HepG2 (cell line): ENCODE measurements around the gene CDNF. TPM values are rescaled to one million over a fixed set of nuclear protein-coding genes. Genes with fewer than 3 reads are reported as not detected.

Source experiments
- ATAC-seq: fragments of 200-7000 bp; cut with Tn5 transposase; 3 replicates; pipeline ENCODE4 v1.9.1; 2020; ENCODE audit warnings: mild to moderate bottlenecking, moderate library complexity
- BruUV-seq: library from RNA; stranded (reverse); fragments of 400-500 nt; replicated peaks from 2 replicates; lab custom pipeline; 2021; lab: Mats Ljungman, UMichigan
- CTCF ChIA-PET: fragments of 300-600 bp; formaldehyde crosslinking; extraction: SDS; loops from one replicate; lab custom pipeline; 2021; ENCODE audit warnings: low total read pairs, inconsistent platforms, low intra/inter-chr PET ratio; lab: Yijun Ruan, JAX
- POLR2A ChIA-PET: fragments of 350-600 bp; sonication (Branson Sonifier 250); formaldehyde crosslinking; loops from one replicate; lab custom pipeline; 2020; ENCODE audit warnings: antibody characterized with exemption, inconsistent platforms; lab: Yijun Ruan, JAX
- DNase-seq: peaks from one replicate; pipeline ENCODE4 v3.0.0-alpha.2; 2015; ENCODE audit warnings: low spot score
- FAIRE-seq: peaks from 3 replicates; lab custom pipeline; 2011; peaks lifted over from hg19 to GRCh38; lab: Jason Lieb, UNC
- H2AFZ ChIP-seq: one replicate; pipeline ENCODE4 v1.6.1; 2011; ENCODE audit warnings: low read length, inconsistent platforms
- H3K27ac ChIP-seq: fragments of 300-600 bp; 3 replicates; pipeline ENCODE4 v1.8.0; 2011; ENCODE audit warnings: mixed run types, mild to moderate bottlenecking, mixed read lengths, low read length, inconsistent platforms; ENCODE audit not compliant: insufficient read depth; ENCODE audit errors: extremely low read length
- H3K27me3 ChIP-seq, 2 experiments: fragments of 200-600 bp in 1 of 2; 2 replicates in 1 of 2; 3 replicates in 1 of 2; pipeline versions ENCODE4 v1.6.0 to v1.8.0; 2011; ENCODE audit warnings: low read length in 2 of 2, mild to moderate bottlenecking in 2 of 2, moderate library complexity in 2 of 2, inconsistent platforms in 1 of 2; ENCODE audit not compliant: insufficient read depth in 2 of 2, control insufficient read depth in 1 of 2
- H3K36me3 ChIP-seq, 2 experiments: fragments of 200-600 bp in 1 of 2; replicated peaks in 1 of 2; 2 replicates in 1 of 2; 3 replicates in 1 of 2; pipeline versions ENCODE4 v1.5.1 to v1.8.0; 2011; ENCODE audit warnings: low read length in 2 of 2, inconsistent platforms in 1 of 2; ENCODE audit not compliant: insufficient read depth in 2 of 2, control insufficient read depth in 1 of 2
- H3K4me1 ChIP-seq: 2 replicates; pipeline ENCODE4 v1.5.1; 2012; ENCODE audit warnings: low read length, inconsistent platforms; ENCODE audit not compliant: insufficient read depth
- H3K4me2 ChIP-seq: 2 replicates; pipeline ENCODE4 v1.6.0; 2011; ENCODE audit warnings: low read depth, low read length, inconsistent platforms
- H3K4me3 ChIP-seq, 3 experiments: fragments of 200-600 bp in 1 of 3; sonication (generic), shearing (Covaris generic) in 1 of 3; replicated peaks in 1 of 3; 2 replicates each; pipeline ENCODE4 v1.5.1; 2011 to 2016; ENCODE audit warnings: low read length in 3 of 3, inconsistent platforms in 2 of 3, low read depth in 2 of 3, mild to moderate bottlenecking in 2 of 3, control low read depth in 1 of 3, mixed read lengths in 1 of 3; ENCODE audit not compliant: insufficient read depth in 1 of 3
- H3K79me2 ChIP-seq: one replicate; pipeline ENCODE4 v1.6.1; 2011; ENCODE audit warnings: low read length, inconsistent platforms; ENCODE audit not compliant: insufficient read depth
- H3K9ac ChIP-seq: 2 replicates; pipeline ENCODE4 v1.6.0; 2011; ENCODE audit warnings: mild to moderate bottlenecking, low read depth, low read length, inconsistent platforms; ENCODE audit not compliant: insufficient read depth
- H3K9me3 ChIP-seq: 2 replicates; pipeline ENCODE4 v1.5.1; 2012; ENCODE audit warnings: mild to moderate bottlenecking, low read length
- H4K20me1 ChIP-seq: 2 replicates; pipeline ENCODE4 v1.6.0; 2011; ENCODE audit warnings: inconsistent platforms, mild to moderate bottlenecking, low read length, moderate library complexity; ENCODE audit not compliant: insufficient read depth
- ATF7 ChIP-seq, 2 experiments: fragments of 450-650 bp in 1 of 2; sonication (generic) in 1 of 2; formaldehyde crosslinking in 1 of 2; IDR thresholded peaks; 2 replicates each; pipeline versions ENCODE4 v1.4.0 to v1.6.1; 2016 to 2020; ENCODE audit warnings: antibody characterized with exemption in 1 of 2, mild to moderate bottlenecking in 1 of 2, missing genetic modification reagents in 1 of 2
- CEBPB ChIP-seq: IDR thresholded peaks from 2 replicates; pipeline ENCODE4 v1.6.1; 2011; ENCODE audit warnings: low read depth, low read length, improper control_type of control experiment, borderline replicate concordance
- GTF3A ChIP-seq: sonication (generic); formaldehyde crosslinking; conservative IDR thresholded peaks from 2 replicates; pipeline ENCODE4 v1.4.0; 2020; ENCODE audit warnings: mild to moderate bottlenecking, missing genetic modification reagents
- IRF2 ChIP-seq: IDR thresholded peaks from 2 replicates; pipeline ENCODE4 v1.6.1; 2018; ENCODE audit warnings: missing genetic modification reagents, missing compliant biosample characterization
- MNT ChIP-seq: fragments of 450-650 bp; IDR thresholded peaks from 2 replicates; pipeline ENCODE4 v1.6.1; 2016
- PCBP1 ChIP-seq: fragments of 200-400 bp; formaldehyde crosslinking; IDR thresholded peaks from 2 replicates; pipeline ENCODE4 v1.6.1; 2017; ENCODE audit warnings: mild to moderate bottlenecking, low read depth, low read length, borderline replicate concordance
- ZBTB40 ChIP-seq, 2 experiments: fragments of 450-650 bp in 1 of 2; sonication (generic) in 1 of 2; formaldehyde crosslinking in 1 of 2; IDR thresholded peaks; 2 replicates each; pipeline versions ENCODE4 v1.6.1 to v1.8.0; 2016 to 2022; ENCODE audit warnings: antibody characterized with exemption in 1 of 2, mild to moderate bottlenecking in 1 of 2, missing genetic modification reagents in 1 of 2
- ZMYM4 ChIP-seq: sonication (generic); formaldehyde crosslinking; IDR thresholded peaks from 2 replicates; pipeline ENCODE4 v1.8.1; 2023; ENCODE audit warnings: mild to moderate bottlenecking, missing genetic modification reagents
- ZNF30 ChIP-seq: sonication (generic); formaldehyde crosslinking; IDR thresholded peaks from 2 replicates; pipeline ENCODE4 v1.5.0; 2020; ENCODE audit warnings: mild to moderate bottlenecking, missing genetic modification reagents
- ZNF350 ChIP-seq: sonication (generic); formaldehyde crosslinking; IDR thresholded peaks from 2 replicates; pipeline ENCODE4 v1.4.0; 2020; ENCODE audit warnings: mild to moderate bottlenecking, low read depth, missing genetic modification reagents, borderline replicate concordance
- ZNF780A ChIP-seq: sonication (generic); formaldehyde crosslinking; IDR thresholded peaks from 2 replicates; pipeline ENCODE4 v1.8.0; 2022; ENCODE audit warnings: mild to moderate bottlenecking, missing genetic modification reagents, moderate library complexity
- WGBS: methylation state at CpG from one replicate; pipeline ENCODE4 v1.1.6; 2017; ENCODE audit warnings: low lambda C conversion rate; 5-methylcytosine and 5-hydroxymethylcytosine counted together
- in situ Hi-C: cut with HindIII; loops from 2 replicates; pipeline ENCODE4 v1.10.0; 2017; ENCODE audit warnings: low pct_unique_long_range_greater_than_20kb; ENCODE audit not compliant: extremely low pct_ligation_motif_present
- intact Hi-C: fragments of 100-400 bp; cut with micrococcal nuclease; formaldehyde crosslinking; loops from one replicate; pipeline ENCODE4 v1.10.0; 2022; ENCODE audit not compliant: unreplicated experiment
- polyA plus RNA-seq, 8 experiments: library from polyadenylated mRNA; depleted of rRNA in 3 of 8; stranded (reverse) in 7 of 8; unstranded in 1 of 8; fragments of >200 nt; fragmentation: Illumina TruSeq in 4 of 8; extraction: Trizol in 4 of 8; gene quantifications; 2 replicates each; pipeline versions ENCODE4 v1.2.1 to v1.2.3, GENCODE V29; 2011 to 2016; ENCODE audit warnings: low read depth in 4 of 8, missing spikeins in 1 of 8, mixed read lengths in 1 of 8; ENCODE audit not compliant: insufficient read depth in 1 of 8
- total RNA-seq, 5 experiments: library from RNA; depleted of rRNA; stranded (reverse); fragments of >200 nt; fragmentation: Illumina TruSeq; extraction: Trizol; gene quantifications; 2 replicates each; pipeline ENCODE4 v1.2.3, GENCODE V29; 2016; ENCODE audit warnings: low read depth in 1 of 5
- TF ChIP-seq, protein P1 (sequence below): IDR thresholded peaks from 2 replicates; pipeline ENCODE4 v1.6.1; 2016; ENCODE audit warnings: control low read depth

The CDNF gene
- total and polyA plus RNA-seq, 2 of the 13 experiments (the other 11 are each of a cell fraction or from before 2014, with no cell fraction given), result 0.29 to 0.33 TPM

- Histone ChIP-seq H4K20me1 (no peaks in the 10 kb centered on the region), H2AFZ (no peak overlapping the region), H3K4me1 (peaks cover 10% of the 10 kb centered on the region; the same call in 1 of the 2 replicates), H3K4me2 (no peak overlapping the region), H3K27ac (no peak overlapping the region), H3K4me3 (no peak overlapping the region), H3K27me3 (no peaks in the 10 kb centered on the region), H3K9ac (no peak overlapping the region), H3K9me3 (no peaks in the 10 kb centered on the region), H3K36me3 (peaks cover 0 to 15% of the 10 kb centered on the region in 2 experiments; a peak in 2 of 5 replicates), H3K79me2 (no peaks in the 10 kb centered on the region)
- intact Hi-C loops (no loop called here), in situ Hi-C loops (no loop called here)
- ATAC-seq, result no peak
- POLR2A ChIA-PET, result no interaction called here
- CTCF ChIA-PET, result no interaction called here
- DNase-seq, result no peak
- no peak for FAIRE-seq
- WGBS, result 100% methylated on average over 1 of the region's 1 CpG
- BruUV-seq, result no TSS peak
- TF ChIP-seq ZNF780A, result no peak
- TF ChIP-seq ZNF30 (CRISPR knock-in tag), result no peak
- TF ChIP-seq ZNF350 (CRISPR knock-in tag), result no peak
- TF ChIP-seq GTF3A (CRISPR knock-in tag), result no peak
- TF ChIP-seq PCBP1, result no peak
- TF ChIP-seq MNT, result no peak
- no peak for TF ChIP-seq ZMYM4 (CRISPR knock-in tag)
- TF ChIP-seq IRF2 (CRISPR knock-in tag), result no peak
- TF ChIP-seq, protein P1, sequence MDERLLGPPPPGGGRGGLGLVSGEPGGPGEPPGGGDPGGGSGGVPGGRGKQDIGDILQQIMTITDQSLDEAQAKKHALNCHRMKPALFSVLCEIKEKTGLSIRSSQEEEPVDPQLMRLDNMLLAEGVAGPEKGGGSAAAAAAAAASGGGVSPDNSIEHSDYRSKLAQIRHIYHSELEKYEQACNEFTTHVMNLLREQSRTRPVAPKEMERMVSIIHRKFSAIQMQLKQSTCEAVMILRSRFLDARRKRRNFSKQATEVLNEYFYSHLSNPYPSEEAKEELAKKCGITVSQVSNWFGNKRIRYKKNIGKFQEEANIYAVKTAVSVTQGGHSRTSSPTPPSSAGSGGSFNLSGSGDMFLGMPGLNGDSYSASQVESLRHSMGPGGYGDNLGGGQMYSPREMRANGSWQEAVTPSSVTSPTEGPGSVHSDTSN (CRISPR knock-in tag), result no peak
- TF ChIP-seq ZBTB40 (IDR thresholded peaks at IDR 0.05), result no peak
- no peak for TF ChIP-seq ZBTB40 (CRISPR knock-in tag; IDR thresholded peaks at IDR 0.05)
- TF ChIP-seq CEBPB, result peak; percentile 33; the same call in 1 of the 2 replicates
- TF ChIP-seq ATF7 (IDR thresholded peaks at IDR 0.05), result 0 out of 2 replicates have a peak, but pooled peaks have one; percentile 36
- TF ChIP-seq ATF7 (CRISPR knock-in tag; IDR thresholded peaks at IDR 0.05), result no peak
Measured at GRCh38 chr10:14855453-14855852, 17.6 kb upstream of the CDNF start.
